ENCODE results near the gene PLXDC2. TPM values are rescaled to one million over a fixed set of nuclear protein-coding genes. Genes with fewer than 3 reads are reported as not detected.

Gene PLXDC2
- total and polyA plus RNA-seq, 2 experiments from 2014 or later, result 13.5 to 19.4 TPM

DNA sequence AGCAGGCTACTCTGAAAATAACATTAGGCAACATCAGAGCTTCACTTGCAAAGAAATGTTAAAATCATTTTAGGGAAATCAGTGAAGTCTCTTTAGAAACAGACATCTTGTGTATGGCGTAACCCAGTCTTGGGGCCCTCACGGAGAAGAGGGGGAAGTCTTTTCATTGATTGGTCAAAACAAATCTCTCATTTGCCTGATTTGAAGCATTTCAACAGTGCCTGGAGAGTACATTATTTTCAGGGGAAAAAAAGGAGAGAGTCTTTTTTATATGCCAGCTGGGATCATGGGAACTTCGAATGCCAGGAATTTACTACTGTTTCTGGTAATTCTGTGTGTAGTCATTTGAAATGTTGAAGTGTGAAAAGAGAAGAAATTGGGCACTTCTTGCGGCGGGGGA, 471.4 kb downstream of the PLXDC2 start:
- Histone ChIP-seq H4K20me1 (replicated peaks; ENCODE audit: insufficient read depth) (no peaks in the 10 kb centered on the region), H3F3A (replicated peaks; ENCODE audit: low read depth) (no peaks in the 10 kb centered on the region), H3K27me3 (ENCODE audit: insufficient read depth) (no peaks in the 10 kb centered on the region), H2AFZ (no peak overlapping the region), H3K4me2 (no peak overlapping the region), H3K4me1 (ENCODE audit: insufficient read depth) (no peaks in the 10 kb centered on the region), H3K36me3 (ENCODE audit: insufficient read depth) (no peaks in the 10 kb centered on the region), H3K27ac (ENCODE audit: low read depth) (no peak overlapping the region), H3K79me2 (replicated peaks; ENCODE audit: insufficient read depth) (no peaks in the 10 kb centered on the region), H3K9me2 (ENCODE audit: insufficient read depth) (no peaks in the 10 kb centered on the region), H3K4me3 (no peak overlapping the region)
- peaks cover 9% of the 10 kb centered on the region; the same call in 2 of the 3 replicates for H3K36me3 Mint-ChIP-seq (ENCODE audit: low read depth)
- H3K27ac Mint-ChIP-seq, result no peak overlapping the region
- peaks cover 14% of the 10 kb centered on the region for H3K9me3 Mint-ChIP-seq
- H3K4me1 Mint-ChIP-seq, result peaks cover 9% of the 10 kb centered on the region; the same call in 2 of the 3 replicates
- ATAC-seq (no peak), DNase-seq (ENCODE audit: low spot score) (no peak)
- peaks cover 4% of the 10 kb centered on the region for H3K27me3 Mint-ChIP-seq (ENCODE audit: insufficient read depth, low read depth, poor library complexity)
- H3K4me3 Mint-ChIP-seq, result no peak overlapping the region
- no peak for TF ChIP-seq ZNF331 (CRISPR knock-in tag; IDR thresholded peaks at IDR 0.05; ENCODE audit: low read depth)
- TF ChIP-seq, protein P1, sequence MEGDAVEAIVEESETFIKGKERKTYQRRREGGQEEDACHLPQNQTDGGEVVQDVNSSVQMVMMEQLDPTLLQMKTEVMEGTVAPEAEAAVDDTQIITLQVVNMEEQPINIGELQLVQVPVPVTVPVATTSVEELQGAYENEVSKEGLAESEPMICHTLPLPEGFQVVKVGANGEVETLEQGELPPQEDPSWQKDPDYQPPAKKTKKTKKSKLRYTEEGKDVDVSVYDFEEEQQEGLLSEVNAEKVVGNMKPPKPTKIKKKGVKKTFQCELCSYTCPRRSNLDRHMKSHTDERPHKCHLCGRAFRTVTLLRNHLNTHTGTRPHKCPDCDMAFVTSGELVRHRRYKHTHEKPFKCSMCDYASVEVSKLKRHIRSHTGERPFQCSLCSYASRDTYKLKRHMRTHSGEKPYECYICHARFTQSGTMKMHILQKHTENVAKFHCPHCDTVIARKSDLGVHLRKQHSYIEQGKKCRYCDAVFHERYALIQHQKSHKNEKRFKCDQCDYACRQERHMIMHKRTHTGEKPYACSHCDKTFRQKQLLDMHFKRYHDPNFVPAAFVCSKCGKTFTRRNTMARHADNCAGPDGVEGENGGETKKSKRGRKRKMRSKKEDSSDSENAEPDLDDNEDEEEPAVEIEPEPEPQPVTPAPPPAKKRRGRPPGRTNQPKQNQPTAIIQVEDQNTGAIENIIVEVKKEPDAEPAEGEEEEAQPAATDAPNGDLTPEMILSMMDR (conservative IDR thresholded peaks at IDR 0.05; ENCODE audit: low read depth in 2 of 2), result no peak
- TF ChIP-seq, protein P2, sequence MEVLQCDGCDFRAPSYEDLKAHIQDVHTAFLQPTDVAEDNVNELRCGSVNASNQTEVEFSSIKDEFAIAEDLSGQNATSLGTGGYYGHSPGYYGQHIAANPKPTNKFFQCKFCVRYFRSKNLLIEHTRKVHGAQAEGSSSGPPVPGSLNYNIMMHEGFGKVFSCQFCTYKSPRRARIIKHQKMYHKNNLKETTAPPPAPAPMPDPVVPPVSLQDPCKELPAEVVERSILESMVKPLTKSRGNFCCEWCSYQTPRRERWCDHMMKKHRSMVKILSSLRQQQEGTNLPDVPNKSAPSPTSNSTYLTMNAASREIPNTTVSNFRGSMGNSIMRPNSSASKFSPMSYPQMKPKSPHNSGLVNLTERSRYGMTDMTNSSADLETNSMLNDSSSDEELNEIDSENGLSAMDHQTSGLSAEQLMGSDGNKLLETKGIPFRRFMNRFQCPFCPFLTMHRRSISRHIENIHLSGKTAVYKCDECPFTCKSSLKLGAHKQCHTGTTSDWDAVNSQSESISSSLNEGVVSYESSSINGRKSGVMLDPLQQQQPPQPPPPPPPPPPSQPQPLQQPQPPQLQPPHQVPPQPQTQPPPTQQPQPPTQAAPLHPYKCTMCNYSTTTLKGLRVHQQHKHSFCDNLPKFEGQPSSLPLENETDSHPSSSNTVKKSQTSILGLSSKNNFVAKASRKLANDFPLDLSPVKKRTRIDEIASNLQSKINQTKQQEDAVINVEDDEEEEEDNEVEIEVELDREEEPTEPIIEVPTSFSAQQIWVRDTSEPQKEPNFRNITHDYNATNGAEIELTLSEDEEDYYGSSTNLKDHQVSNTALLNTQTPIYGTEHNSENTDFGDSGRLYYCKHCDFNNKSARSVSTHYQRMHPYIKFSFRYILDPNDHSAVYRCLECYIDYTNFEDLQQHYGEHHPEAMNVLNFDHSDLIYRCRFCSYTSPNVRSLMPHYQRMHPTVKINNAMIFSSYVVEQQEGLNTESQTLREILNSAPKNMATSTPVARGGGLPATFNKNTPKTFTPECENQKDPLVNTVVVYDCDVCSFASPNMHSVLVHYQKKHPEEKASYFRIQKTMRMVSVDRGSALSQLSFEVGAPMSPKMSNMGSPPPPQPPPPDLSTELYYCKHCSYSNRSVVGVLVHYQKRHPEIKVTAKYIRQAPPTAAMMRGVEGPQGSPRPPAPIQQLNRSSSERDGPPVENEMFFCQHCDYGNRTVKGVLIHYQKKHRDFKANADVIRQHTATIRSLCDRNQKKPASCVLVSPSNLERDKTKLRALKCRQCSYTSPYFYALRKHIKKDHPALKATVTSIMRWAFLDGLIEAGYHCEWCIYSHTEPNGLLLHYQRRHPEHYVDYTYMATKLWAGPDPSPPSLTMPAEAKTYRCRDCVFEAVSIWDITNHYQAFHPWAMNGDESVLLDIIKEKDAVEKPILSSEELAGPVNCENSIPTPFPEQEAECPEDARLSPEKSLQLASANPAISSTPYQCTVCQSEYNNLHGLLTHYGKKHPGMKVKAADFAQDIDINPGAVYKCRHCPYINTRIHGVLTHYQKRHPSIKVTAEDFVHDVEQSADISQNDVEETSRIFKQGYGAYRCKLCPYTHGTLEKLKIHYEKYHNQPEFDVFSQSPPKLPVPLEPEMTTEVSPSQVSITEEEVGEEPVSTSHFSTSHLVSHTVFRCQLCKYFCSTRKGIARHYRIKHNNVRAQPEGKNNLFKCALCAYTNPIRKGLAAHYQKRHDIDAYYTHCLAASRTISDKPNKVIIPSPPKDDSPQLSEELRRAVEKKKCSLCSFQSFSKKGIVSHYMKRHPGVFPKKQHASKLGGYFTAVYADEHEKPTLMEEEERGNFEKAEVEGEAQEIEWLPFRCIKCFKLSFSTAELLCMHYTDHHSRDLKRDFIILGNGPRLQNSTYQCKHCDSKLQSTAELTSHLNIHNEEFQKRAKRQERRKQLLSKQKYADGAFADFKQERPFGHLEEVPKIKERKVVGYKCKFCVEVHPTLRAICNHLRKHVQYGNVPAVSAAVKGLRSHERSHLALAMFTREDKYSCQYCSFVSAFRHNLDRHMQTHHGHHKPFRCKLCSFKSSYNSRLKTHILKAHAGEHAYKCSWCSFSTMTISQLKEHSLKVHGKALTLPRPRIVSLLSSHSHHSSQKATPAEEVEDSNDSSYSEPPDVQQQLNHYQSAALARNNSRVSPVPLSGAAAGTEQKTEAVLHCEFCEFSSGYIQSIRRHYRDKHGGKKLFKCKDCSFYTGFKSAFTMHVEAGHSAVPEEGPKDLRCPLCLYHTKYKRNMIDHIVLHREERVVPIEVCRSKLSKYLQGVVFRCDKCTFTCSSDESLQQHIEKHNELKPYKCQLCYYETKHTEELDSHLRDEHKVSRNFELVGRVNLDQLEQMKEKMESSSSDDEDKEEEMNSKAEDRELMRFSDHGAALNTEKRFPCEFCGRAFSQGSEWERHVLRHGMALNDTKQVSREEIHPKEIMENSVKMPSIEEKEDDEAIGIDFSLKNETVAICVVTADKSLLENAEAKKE (CRISPR knock-in tag; IDR thresholded peaks at IDR 0.05), result no peak
- TF ChIP-seq NANOG (IDR thresholded peaks at IDR 0.05; ENCODE audit: borderline replicate concordance), result no peak
- TF ChIP-seq JUNB (IDR thresholded peaks at IDR 0.05; ENCODE audit: unreplicated experiment), result no peak
- no peak for TF ChIP-seq EZH2 (IDR thresholded peaks at IDR 0.05; ENCODE audit: low read depth, unreplicated experiment)
- no peak for TF ChIP-seq POLR2AphosphoS5 (IDR thresholded peaks at IDR 0.05; ENCODE audit: low read depth)
